GM12892 (cell line): Measurements from ENCODE around the gene SCAP.

Source experiments
- POLR2A ChIP-seq: IDR thresholded peaks from 2 replicates; pipeline ENCODE4 v1.6.1; 2011; ENCODE audit warnings: low read depth, low read length, control low read depth
- POLR2AphosphoS5 ChIP-seq: IDR thresholded peaks from 2 replicates; pipeline ENCODE4 v1.6.1; 2011; ENCODE audit warnings: low read depth, low read length, control low read depth

GRCh38 chr3:47517937-47518336, 42.2 kb upstream of the SCAP start:
- no peak for TF ChIP-seq POLR2AphosphoS5
- no peak for TF ChIP-seq POLR2A
